T-helper 1 cell treated with Interleukin-12 subunit alpha and Interleukin-12 subunit beta and Interleukin-4 antibody, amounts not matched to agents 30 μg/mL and 1 μg/mL, for 36 hours (primary cell): ENCODE measurements around the gene DISP3.

Experiments
- H3K27ac Mint-ChIP-seq: one replicate; pipeline ENCODE4 v1.8.0; 2021; ENCODE audit warnings: mild to moderate bottlenecking, mixed read lengths
- H3K27me3 Mint-ChIP-seq: one replicate; pipeline ENCODE4 v1.8.0; 2021; ENCODE audit warnings: low read depth, mixed read lengths
- H3K36me3 Mint-ChIP-seq: one replicate; pipeline ENCODE4 v1.8.0; 2021; ENCODE audit warnings: low read depth, mixed read lengths
- H3K4me1 Mint-ChIP-seq: one replicate; pipeline ENCODE4 v1.8.0; 2021; ENCODE audit warnings: low read depth, mixed read lengths
- H3K4me3 Mint-ChIP-seq: one replicate; pipeline ENCODE4 v1.8.0; 2021; ENCODE audit warnings: mild to moderate bottlenecking, moderate library complexity, mixed read lengths
- H3K9me3 Mint-ChIP-seq: one replicate; pipeline ENCODE4 v1.8.0; 2021; ENCODE audit warnings: mixed read lengths

The DISP3 gene

DNA sequence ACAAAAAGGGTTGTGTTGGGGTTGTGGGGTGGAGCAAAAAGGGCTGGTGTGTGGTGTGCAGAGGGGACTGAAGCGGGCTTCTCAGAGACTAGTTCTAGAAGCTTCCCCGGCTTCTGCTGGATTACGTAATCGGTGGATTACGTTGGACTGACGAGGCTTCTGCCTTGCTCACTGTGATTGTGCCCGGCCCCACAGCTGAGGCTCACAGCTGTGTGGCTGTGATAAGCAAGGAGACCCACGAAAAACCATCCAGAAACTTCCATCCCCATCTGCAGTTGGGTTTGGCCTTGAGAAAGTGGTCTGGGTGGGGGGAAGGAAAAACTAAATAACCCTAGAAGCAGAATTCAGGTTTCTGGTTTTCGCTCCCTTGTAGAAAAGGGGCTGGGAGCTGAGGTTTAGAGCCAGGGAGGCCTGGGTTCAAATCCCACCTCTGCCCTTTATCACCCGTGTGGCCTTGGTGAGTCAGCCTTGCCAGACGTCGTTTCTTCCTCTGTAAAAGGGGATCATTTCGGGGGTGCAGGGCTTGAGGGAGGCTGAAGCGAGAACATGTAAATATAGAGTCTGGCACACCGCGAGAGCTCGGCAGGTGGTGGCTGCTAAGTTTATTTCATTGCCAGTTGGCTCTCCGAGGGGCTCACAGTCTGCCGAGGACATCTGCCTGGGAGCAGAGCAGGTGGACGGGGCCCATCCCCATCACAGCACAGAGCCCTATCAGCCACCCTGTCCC, 30.4 kb upstream of the DISP3 start:
- Mint-ChIP-seq H3K4me1 (no peaks in the 10 kb centered on the region), H3K27me3 (no peaks in the 10 kb centered on the region), H3K4me3 (no peak overlapping the region), H3K36me3 (no peaks in the 10 kb centered on the region), H3K27ac (no peak overlapping the region), H3K9me3 (no peaks in the 10 kb centered on the region)

DNA sequence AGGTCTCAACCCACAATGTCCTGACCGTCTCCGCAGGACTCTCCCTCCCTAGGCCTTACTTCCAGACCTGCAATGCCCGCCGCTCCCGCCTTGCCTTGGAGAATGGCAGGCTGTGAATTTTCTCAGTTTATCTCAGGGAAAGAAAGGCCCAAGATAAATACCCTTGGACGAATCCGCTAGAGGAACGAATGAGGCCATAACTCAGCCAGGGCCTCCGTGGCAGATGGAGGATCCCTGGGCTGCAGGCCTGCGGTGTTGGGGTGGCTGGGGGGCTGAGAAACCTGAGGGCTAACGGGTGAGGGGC, 29.9 kb upstream of the DISP3 start:
- H3K27ac Mint-ChIP-seq, result no peak overlapping the region
- H3K27me3 Mint-ChIP-seq, result no peaks in the 10 kb centered on the region
- H3K9me3 Mint-ChIP-seq, result no peaks in the 10 kb centered on the region
- no peak overlapping the region for H3K4me3 Mint-ChIP-seq
- no peaks in the 10 kb centered on the region for H3K36me3 Mint-ChIP-seq
- H3K4me1 Mint-ChIP-seq, result no peaks in the 10 kb centered on the region

DNA sequence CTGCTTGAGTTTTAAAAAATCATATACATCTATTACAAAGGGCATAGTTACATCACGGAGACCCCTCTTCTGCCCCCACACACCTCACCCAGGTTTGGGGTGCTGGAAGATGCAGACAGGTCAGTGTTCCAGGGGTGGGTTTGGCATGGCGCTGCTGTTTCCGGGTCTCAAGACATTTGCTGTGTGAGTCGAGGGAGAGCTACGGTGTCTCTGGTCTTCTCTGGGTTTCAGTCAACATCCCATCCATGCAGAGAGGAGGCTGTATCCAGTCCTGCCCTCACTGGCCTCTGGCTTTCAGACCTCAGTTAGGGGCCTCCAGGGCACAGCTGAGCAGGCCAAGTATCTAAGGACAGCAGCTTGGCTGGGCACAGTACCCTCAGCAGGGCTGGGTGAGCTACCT, 28.6 kb upstream of the DISP3 start:
- H3K36me3 Mint-ChIP-seq, result no peaks in the 10 kb centered on the region
- no peak overlapping the region for H3K4me3 Mint-ChIP-seq
- no peaks in the 10 kb centered on the region for H3K9me3 Mint-ChIP-seq
- no peaks in the 10 kb centered on the region for H3K4me1 Mint-ChIP-seq
- no peaks in the 10 kb centered on the region for H3K27me3 Mint-ChIP-seq
- H3K27ac Mint-ChIP-seq, result no peak overlapping the region

DNA sequence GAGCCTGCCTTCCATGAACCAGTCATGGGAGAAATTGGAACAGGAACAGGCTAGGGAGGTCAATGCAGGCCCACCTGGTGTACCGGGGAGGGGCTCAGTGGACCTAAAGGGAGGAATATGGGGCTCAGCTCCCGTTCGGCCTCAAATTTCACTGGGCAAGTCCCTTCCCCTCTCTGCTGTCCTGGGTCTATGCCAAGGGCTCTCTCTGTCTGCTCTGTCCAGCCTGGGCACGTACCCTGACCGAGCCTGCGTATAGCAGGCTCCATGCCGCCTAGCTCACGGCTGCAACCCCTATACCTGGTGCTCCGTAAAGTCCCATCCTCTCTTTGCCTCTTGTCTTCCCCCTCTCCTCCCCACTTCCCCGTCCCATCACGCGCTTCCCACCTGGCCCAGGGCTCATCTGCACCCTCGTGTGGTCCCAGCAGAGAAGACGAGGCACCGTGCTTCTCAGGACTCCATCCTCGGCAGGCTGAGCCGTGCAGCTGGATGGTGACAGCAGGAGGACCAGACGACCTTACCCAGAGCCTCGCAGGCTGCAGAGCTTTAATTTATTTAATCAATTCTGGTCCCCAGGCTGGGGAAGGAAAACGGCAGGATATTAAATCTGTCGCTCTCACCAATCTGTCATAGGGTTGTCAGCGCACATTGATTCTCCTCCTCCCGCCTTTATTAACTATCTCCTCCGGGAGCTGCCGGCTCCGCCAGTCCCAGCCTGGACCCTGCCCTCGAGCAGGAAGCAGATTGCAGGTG, 25.0 kb upstream of the DISP3 start:
- Mint-ChIP-seq H3K27me3 (no peaks in the 10 kb centered on the region), H3K36me3 (no peaks in the 10 kb centered on the region), H3K4me1 (peaks cover 2% of the 10 kb centered on the region), H3K4me3 (no peak overlapping the region), H3K9me3 (no peaks in the 10 kb centered on the region), H3K27ac (no peak overlapping the region)

DNA sequence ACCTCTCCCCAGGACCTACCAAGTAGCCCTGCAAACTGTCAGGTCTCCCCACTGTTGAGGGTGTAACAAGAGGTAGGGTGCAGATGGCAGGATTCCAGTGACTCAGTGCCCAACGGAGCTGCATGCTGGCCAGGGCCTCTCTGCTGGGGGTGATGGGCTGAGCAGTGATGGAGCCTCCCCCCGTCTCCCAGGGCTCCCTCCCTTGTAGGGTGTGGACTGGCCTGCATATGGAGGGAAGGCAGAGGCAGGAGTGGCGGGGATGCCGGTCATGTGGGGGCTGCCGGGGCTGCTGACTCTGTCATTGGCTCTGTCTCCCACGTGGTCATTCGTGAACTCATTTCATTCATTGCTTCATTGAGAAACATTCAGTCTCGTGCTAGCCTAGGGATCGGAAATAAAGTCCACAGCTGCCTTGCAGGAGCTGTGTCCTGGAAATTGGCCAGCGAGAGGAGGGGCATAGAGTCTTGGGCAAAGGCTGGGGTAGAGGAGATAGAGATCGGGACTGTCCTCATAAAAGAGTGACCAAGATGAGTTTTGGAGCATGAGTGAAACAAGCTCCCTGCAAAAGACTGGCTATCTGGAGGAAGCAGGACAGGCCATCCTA, 22.9 kb upstream of the DISP3 start:
- no peaks in the 10 kb centered on the region for H3K27me3 Mint-ChIP-seq
- H3K4me1 Mint-ChIP-seq, result peaks cover 2% of the 10 kb centered on the region
- H3K36me3 Mint-ChIP-seq, result no peaks in the 10 kb centered on the region
- H3K27ac Mint-ChIP-seq, result no peak overlapping the region
- no peak overlapping the region for H3K4me3 Mint-ChIP-seq
- H3K9me3 Mint-ChIP-seq, result no peaks in the 10 kb centered on the region

DNA sequence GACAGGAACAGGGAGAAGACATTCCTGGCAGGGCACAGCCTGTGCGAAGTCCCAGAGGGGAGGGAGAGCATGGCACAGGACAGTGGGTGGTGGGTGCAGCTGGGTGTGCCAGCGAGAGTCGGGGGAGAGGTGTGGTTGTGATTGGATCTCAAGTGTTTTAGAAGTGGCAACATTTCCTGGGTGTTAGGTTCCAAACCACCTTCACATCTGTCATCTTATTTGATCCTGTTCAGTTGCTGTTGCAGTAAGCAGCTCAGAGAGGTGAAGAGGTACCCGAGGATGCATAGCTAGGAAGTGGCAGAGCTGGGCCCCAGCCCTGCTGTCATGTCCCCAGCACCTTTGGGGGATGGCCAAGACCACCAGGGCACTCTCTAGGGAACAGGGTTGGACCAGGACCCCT, 22.0 kb upstream of the DISP3 start:
- H3K4me1 Mint-ChIP-seq, result peaks cover 2% of the 10 kb centered on the region
- no peaks in the 10 kb centered on the region for H3K36me3 Mint-ChIP-seq
- no peak overlapping the region for H3K4me3 Mint-ChIP-seq
- H3K27me3 Mint-ChIP-seq, result no peaks in the 10 kb centered on the region
- no peak overlapping the region for H3K27ac Mint-ChIP-seq
- H3K9me3 Mint-ChIP-seq, result no peaks in the 10 kb centered on the region

DNA sequence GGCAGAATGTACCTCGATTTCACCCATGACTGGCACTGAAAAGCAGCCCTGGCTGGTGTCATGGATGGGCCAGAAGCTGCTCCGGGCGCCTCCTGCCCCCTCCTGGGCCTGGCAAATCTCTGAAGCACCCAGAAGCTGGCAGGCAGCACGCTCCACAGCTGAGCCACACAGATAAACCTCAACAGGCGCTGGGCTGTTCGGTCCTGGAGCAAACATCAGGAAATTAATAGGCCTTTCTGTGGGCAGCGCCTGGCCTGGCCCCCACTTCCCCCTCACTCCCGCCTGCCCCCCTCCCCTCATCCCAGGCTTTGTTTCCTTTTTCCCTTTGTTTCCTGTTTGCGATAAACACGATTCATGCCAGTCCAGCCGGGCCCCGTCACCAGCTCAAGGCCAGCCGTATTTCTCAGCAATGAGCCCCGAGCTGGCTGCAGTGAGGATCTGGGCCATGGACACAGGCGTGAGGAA, 20.1 kb upstream of the DISP3 start:
- Mint-ChIP-seq H3K36me3 (no peaks in the 10 kb centered on the region), H3K27me3 (no peaks in the 10 kb centered on the region), H3K4me1 (peaks cover 2% of the 10 kb centered on the region), H3K27ac (no peak overlapping the region), H3K9me3 (no peaks in the 10 kb centered on the region), H3K4me3 (no peak overlapping the region)

DNA sequence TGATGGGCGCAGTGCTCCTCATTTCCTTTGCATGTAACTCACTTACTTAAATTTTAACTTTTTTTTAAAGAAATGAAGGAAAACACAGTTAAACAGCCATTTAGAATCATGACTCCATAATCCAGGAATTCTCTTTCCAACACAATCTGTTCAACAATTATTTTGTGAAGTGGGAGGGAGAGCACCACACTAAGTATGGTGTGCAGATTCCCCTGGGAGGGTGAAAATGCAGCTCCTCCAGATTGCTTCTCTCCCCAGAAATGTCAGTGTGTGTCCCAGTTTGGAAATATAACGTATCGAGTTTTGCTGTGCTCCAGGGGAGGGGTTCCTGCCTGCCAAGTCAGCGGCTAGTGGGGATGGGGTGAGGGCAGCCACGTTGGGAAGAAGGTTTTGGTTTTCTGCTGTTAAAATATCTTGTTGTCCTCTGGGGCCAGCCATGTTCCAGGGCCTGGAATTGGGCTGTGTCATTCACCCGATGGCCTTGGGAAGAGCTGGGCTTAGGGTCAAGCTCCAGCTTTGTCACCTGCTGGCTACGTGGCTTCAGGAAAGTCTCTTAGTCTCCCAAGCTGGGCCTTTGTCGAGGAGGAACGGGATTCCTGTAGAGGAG, 17.3 kb upstream of the DISP3 start:
- Mint-ChIP-seq H3K27me3 (peaks cover 4% of the 10 kb centered on the region), H3K9me3 (no peaks in the 10 kb centered on the region), H3K4me1 (peaks cover 2% of the 10 kb centered on the region)

DNA sequence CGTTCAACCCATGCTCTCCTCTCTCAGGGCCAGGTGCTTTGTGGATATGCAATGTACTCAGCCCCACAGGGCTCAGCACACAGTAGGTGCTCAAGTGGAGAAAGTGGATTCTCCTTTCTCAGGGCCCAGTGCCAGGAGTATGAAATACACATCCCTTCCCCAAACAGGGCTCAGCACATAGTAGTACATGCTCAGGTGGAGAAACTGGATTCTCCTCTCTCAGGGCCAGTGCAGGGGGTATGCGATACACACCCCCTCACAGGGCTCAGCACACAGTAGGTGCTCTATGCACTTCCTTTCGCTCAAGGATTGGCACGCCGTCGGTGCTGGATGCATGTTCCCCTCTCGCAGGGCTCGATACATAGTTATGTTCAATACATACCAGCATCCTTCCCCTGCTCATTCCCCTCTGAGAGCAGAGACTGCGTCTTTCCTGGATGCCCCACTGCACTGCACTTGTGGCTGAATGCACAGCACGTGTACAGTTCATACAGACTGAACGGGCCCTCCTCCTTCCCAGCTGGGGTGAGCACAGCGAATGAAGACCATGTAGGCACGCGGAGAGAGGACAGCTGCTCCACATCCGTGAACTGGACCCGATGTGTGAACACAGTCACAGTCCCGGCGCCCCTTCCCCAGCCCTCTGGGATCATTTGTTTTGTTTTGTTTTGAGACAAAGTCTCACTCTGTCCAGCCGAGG, 16.6 kb upstream of the DISP3 start:
- Mint-ChIP-seq H3K27me3 (peaks cover 4% of the 10 kb centered on the region), H3K9me3 (no peaks in the 10 kb centered on the region), H3K4me3 (no peak overlapping the region), H3K36me3 (no peaks in the 10 kb centered on the region), H3K27ac (no peak overlapping the region), H3K4me1 (no peaks in the 10 kb centered on the region)

More for the DNA sequence above, 17.3 kb upstream of the DISP3 start:
- Mint-ChIP-seq H3K36me3 (no peaks in the 10 kb centered on the region), H3K4me3 (no peak overlapping the region), H3K27ac (no peak overlapping the region)

DNA sequence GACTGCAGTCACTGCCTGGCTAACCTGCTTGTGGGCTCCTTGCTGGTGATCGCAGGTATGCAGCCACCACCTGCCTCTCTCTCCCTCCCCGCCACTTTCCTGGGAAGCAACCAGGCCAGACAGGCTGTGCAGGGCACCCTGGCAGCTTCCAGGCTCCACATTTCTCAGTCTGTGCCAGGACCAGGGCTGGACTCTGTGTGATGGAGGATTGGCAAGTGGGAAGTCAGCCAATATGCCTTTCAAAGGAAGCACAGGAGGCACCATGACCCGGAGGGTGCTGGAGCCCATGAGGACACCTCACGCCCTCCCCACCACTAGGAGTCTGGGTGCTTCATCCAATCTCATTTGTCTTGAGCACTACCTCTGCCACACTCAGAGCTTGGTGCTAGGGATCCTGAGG, 15.8 kb upstream of the DISP3 start:
- Mint-ChIP-seq H3K27me3 (peaks cover 4% of the 10 kb centered on the region), H3K4me3 (no peak overlapping the region), H3K4me1 (no peaks in the 10 kb centered on the region), H3K9me3 (no peaks in the 10 kb centered on the region), H3K27ac (no peak overlapping the region), H3K36me3 (no peaks in the 10 kb centered on the region)

DNA sequence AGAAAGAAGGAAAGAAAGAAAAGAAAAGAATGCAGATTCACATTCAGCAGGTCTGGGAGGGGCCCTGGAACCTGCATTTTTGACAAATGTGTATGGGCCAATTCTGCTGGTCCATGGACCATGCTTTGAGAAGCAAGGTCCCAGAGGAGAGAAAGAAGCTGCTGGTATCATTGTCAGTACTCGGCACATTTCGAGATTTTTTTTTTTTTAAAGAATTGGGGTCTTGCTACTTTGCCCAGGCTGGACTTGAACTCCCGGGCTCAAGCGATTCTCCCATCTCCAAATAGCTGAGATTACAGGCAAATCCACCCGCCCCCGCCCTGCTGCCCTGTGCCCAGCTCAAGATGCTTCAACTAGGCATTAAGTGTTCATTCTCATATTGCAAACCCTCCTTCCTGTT, 13.6 kb upstream of the DISP3 start:
- Mint-ChIP-seq H3K36me3 (no peaks in the 10 kb centered on the region), H3K9me3 (no peaks in the 10 kb centered on the region), H3K27me3 (peaks cover 4% of the 10 kb centered on the region), H3K27ac (no peak overlapping the region), H3K4me3 (no peak overlapping the region), H3K4me1 (no peaks in the 10 kb centered on the region)

DNA sequence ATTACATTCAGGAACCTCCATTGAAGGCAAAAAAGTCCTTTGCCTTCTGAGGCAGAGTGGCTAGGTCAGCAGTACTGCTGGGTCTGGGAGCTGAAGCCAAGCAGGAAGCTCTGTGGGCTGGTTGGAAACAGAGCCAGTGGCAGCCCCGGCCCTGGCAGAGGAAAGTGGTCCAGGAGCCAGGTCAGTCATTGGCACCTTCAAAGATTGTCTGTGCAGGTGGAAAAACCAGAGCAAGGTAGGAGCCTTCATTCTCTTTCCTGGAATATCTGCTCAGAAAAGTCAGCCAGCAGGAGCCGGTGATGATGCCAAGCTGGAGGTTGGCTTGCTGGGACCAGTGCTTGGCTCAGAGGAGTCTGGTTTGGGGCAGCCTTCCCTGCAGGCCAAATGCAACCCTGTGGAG, 12.5 kb upstream of the DISP3 start:
- peaks cover 6% of the 10 kb centered on the region for H3K27me3 Mint-ChIP-seq
- no peak overlapping the region for H3K4me3 Mint-ChIP-seq
- no peaks in the 10 kb centered on the region for H3K36me3 Mint-ChIP-seq
- no peak overlapping the region for H3K27ac Mint-ChIP-seq
- no peaks in the 10 kb centered on the region for H3K9me3 Mint-ChIP-seq
- no peaks in the 10 kb centered on the region for H3K4me1 Mint-ChIP-seq

DNA sequence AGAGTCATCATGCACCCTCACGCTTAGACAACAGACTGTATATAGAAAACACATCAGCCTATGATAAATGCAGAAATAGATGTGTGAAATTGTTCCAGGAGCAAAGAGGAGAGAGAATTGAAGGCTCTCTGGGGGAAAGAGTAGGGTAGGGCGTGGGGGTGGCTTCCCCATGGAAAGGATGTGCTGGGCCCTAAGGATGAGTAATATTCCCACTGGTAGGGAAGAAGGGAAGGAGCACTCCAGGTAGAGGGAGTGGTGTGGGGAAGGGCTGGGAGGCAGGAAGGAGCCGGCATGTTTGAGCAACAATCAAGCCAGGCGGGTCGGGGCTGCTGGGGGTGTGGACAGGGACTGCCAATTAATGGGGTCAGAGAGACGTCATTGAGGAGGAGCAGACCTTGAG, 10.1 kb upstream of the DISP3 start:
- Mint-ChIP-seq H3K27ac (no peak overlapping the region), H3K27me3 (peaks cover 6% of the 10 kb centered on the region), H3K9me3 (no peaks in the 10 kb centered on the region), H3K4me1 (no peaks in the 10 kb centered on the region), H3K36me3 (no peaks in the 10 kb centered on the region), H3K4me3 (no peak overlapping the region)

DNA sequence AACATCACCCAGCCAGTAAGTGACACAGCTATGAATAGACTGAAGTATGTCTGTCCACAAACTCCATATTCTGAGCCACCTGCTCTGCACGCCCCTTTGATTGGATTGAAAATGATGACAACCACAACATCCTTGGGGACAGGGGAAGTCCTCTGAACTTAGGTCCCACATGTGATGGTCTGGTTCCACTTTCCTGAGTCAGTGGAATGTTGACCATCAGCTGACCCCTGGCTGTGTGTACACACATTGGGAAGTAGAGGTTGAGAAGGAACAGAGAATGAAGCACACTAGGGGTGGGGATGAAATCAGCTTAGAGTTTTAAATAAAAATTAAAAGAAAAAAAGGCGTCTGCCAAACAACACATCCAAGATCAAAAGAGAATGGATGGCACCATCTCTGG, 8.0 kb upstream of the DISP3 start:
- H3K4me1 Mint-ChIP-seq, result no peaks in the 10 kb centered on the region
- H3K9me3 Mint-ChIP-seq, result no peaks in the 10 kb centered on the region
- no peaks in the 10 kb centered on the region for H3K36me3 Mint-ChIP-seq
- H3K27me3 Mint-ChIP-seq, result peaks cover 4% of the 10 kb centered on the region
- H3K4me3 Mint-ChIP-seq, result no peak overlapping the region
- no peak overlapping the region for H3K27ac Mint-ChIP-seq
